GM18909 (cell line): ENCODE data around the gene MAB21L4.
"Not testable (repeated sequence)": the region's sequence is repeated elsewhere in the genome, so short reads cannot be mapped to it uniquely, and the experiment has no call there.

Experiments used
- ATAC-seq: cut with Tn5 transposase; IDR thresholded peaks from one replicate; pipeline ENCODE4 v1.9.1; 2021; ENCODE audit warnings: mild to moderate bottlenecking; ENCODE audit not compliant: unreplicated experiment, poor library complexity

Gene MAB21L4

GRCh38 chr2:240846873-240847595 lies 48.9 kb downstream of the MAB21L4 start:
- ATAC-seq: no peak

- ATAC-seq: not testable (repeated sequence)
These were observed 49.6 kb downstream of the MAB21L4 start for GRCh38 chr2:240846309-240846708.

- no peak for ATAC-seq
These were observed 55.4 kb downstream of the MAB21L4 start for GRCh38 chr2:240840435-240841060.

GRCh38 chr2:240839152-240840143 lies 56.5 kb downstream of the MAB21L4 start:
- no peak for ATAC-seq

GRCh38 chr2:240837621-240838020 lies 58.3 kb downstream of the MAB21L4 start:
- ATAC-seq: no peak

GRCh38 chr2:240836781-240837467 lies 59.0 kb downstream of the MAB21L4 start:
- no peak for ATAC-seq
